Suprapubic skin (tissue), 4 donors: Measurements from ENCODE around the gene OR10A7.

Source experiments
- CTCF ChIP-seq, 2 donors: fragments of 200-600 bp in 1 of 2; fragments of 450-650 bp in 1 of 2; sonication (generic) in 1 of 2; IDR thresholded peaks; one replicate each; pipeline ENCODE4 v1.5.1; 2016 to 2019; ENCODE audit warnings: antibody characterized with exemption in 2 of 2, mild to moderate bottlenecking in 1 of 2, moderate library complexity in 1 of 2
- EP300 ChIP-seq: sonication (generic); formaldehyde crosslinking; IDR thresholded peaks from one replicate; pipeline ENCODE4 v1.6.1; 2017; ENCODE audit warnings: antibody characterized with exemption
- POLR2A ChIP-seq, 2 donors: fragments of 450-650 bp; IDR thresholded peaks; one replicate each; pipeline ENCODE4 v1.6.1; 2017; ENCODE audit warnings: antibody characterized with exemption in 2 of 2, mild to moderate bottlenecking in 2 of 2, moderate library complexity in 2 of 2
- POLR2AphosphoS5 ChIP-seq, 3 donors: sonication (generic); formaldehyde crosslinking; IDR thresholded peaks; one replicate each; pipeline ENCODE4 v1.6.1; 2017; ENCODE audit warnings: antibody characterized with exemption in 3 of 3

DNA sequence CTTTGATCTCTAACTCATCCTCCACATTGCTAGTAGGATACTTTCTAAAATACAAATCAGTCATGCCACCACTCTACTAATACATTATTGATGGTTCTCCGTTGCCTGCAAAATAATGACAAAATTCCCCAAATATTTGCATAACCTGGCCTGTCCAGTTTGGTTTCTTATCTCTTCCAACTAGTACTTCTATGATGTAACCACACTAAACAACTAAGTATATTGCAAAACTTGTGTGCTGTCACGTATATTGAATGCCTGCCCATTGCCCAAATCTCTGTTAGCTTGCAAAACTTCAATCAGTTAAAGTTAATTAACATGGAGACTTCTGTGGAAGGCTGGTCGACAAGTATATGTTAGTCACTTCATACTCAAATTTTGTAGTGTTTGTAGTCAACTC, 30.1 kb downstream of the OR10A7 start:
- TF ChIP-seq POLR2A (IDR thresholded peaks at IDR 0.05) (no peak), CTCF (IDR thresholded peaks at IDR 0.05) (no peak), POLR2AphosphoS5 (IDR thresholded peaks at IDR 0.05) (no peak), EP300 (no peak)
